B cell (primary cell): ENCODE measurements around the gene PIGC.

Experiments
- CTCF ChIP-seq: fragments of 200-600 bp; IDR thresholded peaks from one replicate; pipeline ENCODE4 v1.8.0; 2022; ENCODE audit warnings: antibody characterized with exemption, mild to moderate bottlenecking
- EZH2 ChIP-seq: IDR thresholded peaks from 2 replicates; pipeline ENCODE4 v1.6.1; 2012; ENCODE audit warnings: borderline replicate concordance, low read depth, mild to moderate bottlenecking, moderate library complexity, low read length; ENCODE audit not compliant: insufficient read depth, poor library complexity, severe bottlenecking

DNA sequence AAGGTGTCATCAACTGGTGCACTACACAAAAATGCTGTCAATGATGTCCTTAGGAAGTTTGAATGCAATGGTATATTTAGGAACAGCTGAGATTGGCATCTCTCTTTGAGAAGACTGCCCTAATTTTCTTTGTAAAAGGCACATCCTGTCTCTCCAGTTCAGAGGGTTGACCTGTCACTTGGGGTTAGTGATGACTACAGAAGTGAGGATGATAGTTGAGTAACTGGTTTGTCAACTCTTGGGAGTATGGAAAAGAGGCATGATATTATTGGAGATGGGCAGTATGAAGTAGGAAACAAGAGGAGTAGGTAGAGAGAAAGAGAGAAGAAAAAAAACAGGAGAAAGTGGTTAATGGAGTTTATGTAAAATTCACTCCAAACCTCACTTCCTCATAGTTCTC is 40.4 kb upstream of the PIGC start:
- TF ChIP-seq CTCF (no peak), EZH2 (no peak)
